GF-D8 (cell line): ENCODE results near the gene ST8SIA5.

ENCODE experiments used
- DNase-seq: peaks from one replicate; lab custom pipeline; 2025; lab: John Stamatoyannopoulos, UW

The ST8SIA5 gene

GRCh38 chr18:46740046-46740445 lies 16.8 kb downstream of the ST8SIA5 start:
- no peak for DNase-seq

- no peak for DNase-seq
Measured at GRCh38 chr18:46738491-46738890, 18.4 kb downstream of the ST8SIA5 start.

GRCh38 chr18:46736736-46737135 lies 20.1 kb downstream of the ST8SIA5 start:
- DNase-seq: no peak

GRCh38 chr18:46736135-46736534 lies 20.7 kb downstream of the ST8SIA5 start:
- DNase-seq: no peak

GRCh38 chr18:46734981-46735380 lies 21.9 kb downstream of the ST8SIA5 start:
- no peak for DNase-seq

GRCh38 chr18:46733872-46734271 lies 23.0 kb downstream of the ST8SIA5 start:
- DNase-seq: no peak

GRCh38 chr18:46732801-46733200 lies 24.1 kb downstream of the ST8SIA5 start:
- no peak for DNase-seq

- DNase-seq: no peak
Measured at GRCh38 chr18:46732201-46732600, 24.7 kb downstream of the ST8SIA5 start.

- DNase-seq: no peak
Measured at GRCh38 chr18:46731316-46731715, 25.5 kb downstream of the ST8SIA5 start.

GRCh38 chr18:46728219-46728930 lies 28.5 kb downstream of the ST8SIA5 start:
- DNase-seq: no peak

GRCh38 chr18:46727177-46727576 lies 29.7 kb downstream of the ST8SIA5 start:
- no peak for DNase-seq

GRCh38 chr18:46725310-46725709 lies 31.5 kb downstream of the ST8SIA5 start:
- no peak for DNase-seq

GRCh38 chr18:46723856-46724415 lies 32.9 kb downstream of the ST8SIA5 start:
- no peak for DNase-seq

- DNase-seq: no peak
Measured at GRCh38 chr18:46722051-46722450, 34.8 kb downstream of the ST8SIA5 start.

GRCh38 chr18:46721331-46721730 lies 35.5 kb downstream of the ST8SIA5 start:
- DNase-seq: no peak

GRCh38 chr18:46720521-46720920 lies 36.3 kb downstream of the ST8SIA5 start:
- DNase-seq: no peak

- DNase-seq: no peak
Measured at GRCh38 chr18:46720092-46720491, 36.8 kb downstream of the ST8SIA5 start.

- no peak for DNase-seq
Measured at GRCh38 chr18:46719388-46719787, 37.5 kb downstream of the ST8SIA5 start.

- DNase-seq: no peak
Measured at GRCh38 chr18:46718501-46719341, 38.1 kb downstream of the ST8SIA5 start.

GRCh38 chr18:46716827-46717226 lies 40.0 kb downstream of the ST8SIA5 start:
- DNase-seq: no peak

- DNase-seq: no peak
Measured at GRCh38 chr18:46716336-46716735, 40.5 kb downstream of the ST8SIA5 start.

- no peak for DNase-seq
Measured at GRCh38 chr18:46715062-46715461, 41.8 kb downstream of the ST8SIA5 start.

- no peak for DNase-seq
Measured at GRCh38 chr18:46712406-46712805, 44.4 kb downstream of the ST8SIA5 start.
